HG02840 (cell line): ENCODE measurements around the gene NUP62CL.

Source experiments
- ATAC-seq: cut with Tn5 transposase; IDR thresholded peaks from one replicate; pipeline ENCODE4 v1.9.1; 2021; ENCODE audit warnings: mild to moderate bottlenecking, moderate library complexity, moderate number of reproducible peaks; ENCODE audit not compliant: unreplicated experiment, low FRiP score

The NUP62CL gene

DNA sequence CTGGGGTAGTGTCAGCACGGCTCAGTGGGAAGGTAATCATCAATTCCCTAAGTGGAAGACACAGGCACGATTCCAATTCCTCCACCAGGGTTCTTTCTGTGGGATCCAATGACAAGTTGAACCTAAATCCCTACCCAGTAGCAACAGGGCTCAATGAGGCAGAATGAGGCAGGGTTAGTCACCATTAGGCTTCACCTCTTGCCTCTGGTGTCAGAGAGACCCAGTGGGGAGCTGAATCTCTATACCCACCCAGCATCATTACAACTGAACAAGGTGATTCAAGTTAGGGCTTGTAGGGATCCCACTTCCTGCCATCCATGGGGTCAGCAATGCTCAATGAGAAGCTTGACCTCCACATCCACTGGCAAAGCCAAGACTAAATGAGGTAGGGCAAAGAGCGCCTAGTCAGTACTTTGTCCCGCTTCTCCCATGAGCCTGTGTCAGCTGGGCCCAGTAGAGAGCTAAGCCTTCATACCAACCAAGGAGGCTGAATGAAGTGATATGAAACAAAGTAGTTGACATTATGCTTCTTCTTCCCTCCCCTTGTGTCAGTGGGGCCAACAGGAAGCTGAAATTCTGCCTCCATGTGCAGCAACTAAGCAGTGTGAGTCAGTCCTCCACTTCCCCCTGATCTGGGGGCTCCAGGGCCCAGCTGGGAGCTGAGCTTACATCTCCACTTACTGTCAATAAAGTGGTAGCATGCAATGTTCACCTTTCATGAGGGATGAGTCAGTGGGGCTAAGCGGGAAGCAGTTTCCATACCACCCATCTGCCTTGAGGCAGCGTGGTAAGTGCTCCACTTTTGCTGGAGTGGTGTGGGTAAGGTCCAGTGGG lies 51.2 kb downstream of the NUP62CL start:
- ATAC-seq, result no peak

DNA sequence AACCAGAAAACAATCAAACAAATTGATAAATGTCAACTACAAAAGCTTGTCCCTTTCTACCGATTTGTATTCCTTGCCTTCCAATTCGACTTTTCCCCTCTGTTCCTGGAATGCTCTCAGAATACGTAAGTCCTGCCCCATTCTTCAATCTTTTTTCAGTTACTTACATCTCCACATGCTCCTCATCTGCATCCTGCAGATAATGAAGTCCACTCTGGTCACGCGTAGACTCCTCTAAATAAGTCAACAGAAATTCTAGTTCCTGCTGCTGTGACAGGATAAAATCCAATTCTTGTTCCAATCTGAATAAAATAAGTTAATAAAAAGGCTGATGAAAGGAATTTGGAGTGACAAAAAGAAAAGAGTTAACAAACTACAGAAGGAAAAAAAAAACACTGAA lies 53.2 kb downstream of the NUP62CL start:
- no peak for ATAC-seq

DNA sequence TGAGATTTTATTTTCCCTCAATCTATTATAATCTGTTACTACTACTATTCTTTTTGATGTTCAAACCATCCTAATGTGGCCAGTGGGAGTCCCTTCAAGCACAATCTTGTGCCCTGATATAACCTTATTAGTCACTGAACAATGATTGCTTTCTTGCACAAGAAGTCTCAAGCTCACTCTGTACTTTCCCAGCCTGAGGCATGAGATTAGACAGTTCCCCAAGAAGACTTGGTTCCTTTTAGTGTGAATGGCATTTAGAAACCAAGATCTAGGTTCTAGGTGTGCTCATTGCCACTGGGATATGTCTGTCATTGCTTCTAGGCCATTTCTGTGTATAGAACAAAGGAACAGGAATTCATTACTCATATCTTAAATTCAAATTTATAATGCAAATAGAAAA lies 59.6 kb downstream of the NUP62CL start:
- no peak for ATAC-seq

GRCh38 chrX:107135965-107136307 lies 70.3 kb downstream of the NUP62CL start:
- ATAC-seq, result no peak

- ATAC-seq, result no peak
Measured at GRCh38 chrX:107135049-107135964, 70.9 kb downstream of the NUP62CL start.

DNA sequence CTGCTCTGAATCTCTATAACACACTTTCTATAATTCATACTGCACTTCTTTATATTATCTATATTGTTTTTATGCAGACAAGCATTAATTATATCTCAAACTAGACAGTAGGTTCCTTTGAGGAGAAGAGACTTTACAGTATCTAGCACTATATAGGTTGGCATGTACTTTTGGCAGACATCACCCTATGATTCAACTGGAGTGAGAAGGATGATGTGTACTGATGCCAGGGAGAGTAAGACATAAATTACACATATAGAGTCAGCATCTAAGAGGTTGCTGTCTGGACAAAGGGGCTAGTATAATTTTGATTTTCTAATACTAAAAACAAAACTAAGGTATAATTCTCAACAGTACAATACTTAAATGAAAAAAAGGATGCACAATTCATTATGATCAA lies 82.5 kb downstream of the NUP62CL start:
- no peak for ATAC-seq

- ATAC-seq, result no peak
Measured at GRCh38 chrX:107119283-107119682, 87.0 kb downstream of the NUP62CL start.

DNA sequence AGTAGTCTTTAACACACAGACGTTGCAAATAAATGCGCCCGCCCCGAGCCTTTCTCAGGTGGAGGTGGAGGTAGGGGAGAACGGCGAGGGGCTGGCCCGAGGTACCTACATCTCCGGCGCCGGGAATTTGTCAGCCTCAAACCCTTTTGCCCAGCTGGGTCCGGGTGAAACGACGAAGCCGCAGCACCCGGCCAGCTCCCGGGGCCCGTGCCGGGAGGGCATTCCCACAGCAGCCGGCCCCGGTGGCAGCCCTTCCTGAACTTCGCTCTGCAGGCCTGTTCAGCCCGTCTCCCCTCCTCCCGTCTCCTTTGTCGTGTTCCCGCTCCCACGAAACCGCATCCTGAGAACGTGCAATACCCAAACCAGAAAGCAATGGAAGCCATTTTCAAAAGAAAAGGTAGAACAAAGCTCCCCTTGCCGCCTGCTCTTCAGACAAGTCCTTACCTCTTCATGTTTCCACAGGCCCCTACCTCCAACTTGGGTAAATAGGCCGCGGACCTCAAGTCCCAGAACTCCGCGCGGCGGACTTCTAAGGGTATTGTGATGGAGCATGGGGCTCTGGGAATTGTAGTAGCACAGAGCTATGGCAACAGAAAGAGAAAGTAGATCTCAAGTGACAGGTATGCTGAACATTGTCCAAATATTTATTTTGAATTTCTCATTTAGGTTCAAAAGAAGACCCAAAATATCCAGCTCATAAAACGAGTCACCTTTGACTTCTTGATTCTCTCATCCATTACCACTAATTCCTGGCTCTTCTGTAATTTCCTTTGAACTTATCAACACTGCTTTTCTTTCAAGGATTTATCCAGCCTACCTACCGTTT lies 87.7 kb downstream of the NUP62CL start, which contains the start of gene RBM41:
TSS of gene RBM41 (minus strand) at position 501 of the 826 bp plus-strand sequence. CDS start at position 452, 49 bp downstream.
- peak; percentile 98 for ATAC-seq

DNA sequence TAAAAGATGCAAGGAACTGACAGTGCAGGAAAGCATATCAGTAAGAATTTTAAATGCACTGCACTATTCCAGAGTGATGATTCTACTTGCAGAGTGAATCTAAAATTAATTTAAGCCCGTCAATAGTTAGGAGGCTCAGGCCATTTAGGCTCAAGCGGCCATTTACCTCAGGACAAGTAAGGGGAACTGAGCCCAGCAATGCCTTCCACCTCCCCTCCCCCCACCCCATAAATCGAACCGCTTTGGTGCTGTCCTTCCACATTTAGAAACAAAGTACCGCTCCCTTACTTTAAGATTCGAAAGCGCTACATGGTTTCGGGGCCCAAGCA lies 88.3 kb downstream of the NUP62CL start:
- ATAC-seq, result no peak

DNA sequence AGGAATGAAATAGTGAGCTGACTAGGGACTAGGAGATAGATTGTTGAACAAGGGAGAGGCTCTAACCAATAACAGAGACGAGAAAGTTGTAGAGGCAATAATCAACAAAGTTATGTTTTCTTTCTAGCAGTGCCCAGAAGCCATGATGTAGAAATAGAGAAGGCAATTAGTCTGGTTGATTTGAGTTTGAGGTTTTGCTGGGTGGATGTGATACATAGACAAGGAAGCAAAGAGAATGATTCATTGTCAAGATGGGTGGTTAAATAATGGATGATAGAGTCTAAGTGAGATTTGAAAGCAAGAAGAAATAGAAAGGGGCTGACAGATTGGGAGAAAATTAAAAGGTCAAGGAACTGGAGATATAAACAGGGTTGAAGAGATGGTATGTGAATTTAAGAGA lies 98.8 kb downstream of the NUP62CL start:
- no peak for ATAC-seq

DNA sequence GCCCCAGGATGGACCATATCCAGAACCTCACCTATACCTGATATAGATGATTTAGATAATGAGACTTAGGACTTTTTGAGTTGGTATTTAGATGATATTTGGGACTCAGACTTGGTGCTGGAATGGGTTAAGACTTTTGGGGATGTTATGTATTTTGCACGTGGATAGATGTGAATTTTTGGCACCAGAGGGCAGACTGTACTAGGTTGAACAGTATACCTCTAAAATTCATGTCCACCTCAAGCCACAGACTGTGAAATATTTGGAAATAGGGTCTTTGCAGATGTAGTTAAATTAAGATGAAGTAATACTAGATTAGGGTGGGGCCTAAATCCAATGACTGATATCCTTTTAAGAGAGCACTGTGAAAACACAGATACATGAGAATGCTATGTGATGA lies 103.3 kb downstream of the NUP62CL start:
- no peak for ATAC-seq

- ATAC-seq, result no peak
Measured at GRCh38 chrX:107076158-107076557, 130.1 kb downstream of the NUP62CL start.
